DOHH2 (cell line): ENCODE measurements around the gene CALN1.

Source experiments
- H3F3A ChIP-seq: fragments of 200-600 bp; sonication (generic), shearing (Covaris generic); 2 replicates; pipeline ENCODE4 v1.6.0; 2016; ENCODE audit warnings: antibody characterized with exemption, mild to moderate bottlenecking; ENCODE audit not compliant: control insufficient read depth, insufficient read depth
- H3K27ac ChIP-seq: fragments of 200-600 bp; sonication (generic); 2 replicates; pipeline ENCODE4 v1.5.1; 2014; ENCODE audit warnings: low read depth, mild to moderate bottlenecking, low read length, moderate library complexity
- H3K27me3 ChIP-seq: fragments of 200-600 bp; sonication (generic); 2 replicates; pipeline ENCODE4 v1.6.1; 2014; ENCODE audit warnings: mild to moderate bottlenecking, low read length, mixed read lengths; ENCODE audit not compliant: control insufficient read depth
- H3K36me3 ChIP-seq: fragments of 200-600 bp; sonication (generic); 2 replicates; pipeline ENCODE4 v1.6.1; 2014; ENCODE audit warnings: mild to moderate bottlenecking, low read length, moderate library complexity, mixed read lengths; ENCODE audit not compliant: control insufficient read depth
- H3K4me1 ChIP-seq: fragments of 200-600 bp; sonication (generic); 2 replicates; pipeline ENCODE4 v1.6.1; 2014; ENCODE audit warnings: mild to moderate bottlenecking, low read length, mixed read lengths; ENCODE audit not compliant: control insufficient read depth
- H3K4me2 ChIP-seq: fragments of 200-600 bp; sonication (generic); 2 replicates; pipeline ENCODE4 v1.6.0; 2014; ENCODE audit warnings: mild to moderate bottlenecking, low read length, moderate library complexity
- H3K4me3 ChIP-seq: fragments of 200-600 bp; sonication (generic); 2 replicates; pipeline ENCODE4 v1.5.1; 2014; ENCODE audit warnings: mild to moderate bottlenecking, low read length, mixed read lengths
- H3K79me2 ChIP-seq: fragments of 200-600 bp; sonication (generic); 2 replicates; pipeline ENCODE4 v1.6.1; 2014; ENCODE audit warnings: mild to moderate bottlenecking, low read length, mixed read lengths; ENCODE audit not compliant: control insufficient read depth
- H3K9me2 ChIP-seq: fragments of 200-600 bp; sonication (generic); replicated peaks from 2 replicates; pipeline ENCODE4 v1.6.1; 2014; ENCODE audit warnings: mild to moderate bottlenecking, low read length, mixed read lengths; ENCODE audit not compliant: control insufficient read depth
- H3K9me3 ChIP-seq: fragments of 200-600 bp; sonication (generic); 2 replicates; pipeline ENCODE4 v1.6.1; 2014; ENCODE audit warnings: antibody characterized with exemption, low read length, mixed read lengths; ENCODE audit not compliant: control insufficient read depth, insufficient read depth
- H4K20me1 ChIP-seq: fragments of 200-600 bp; sonication (generic); 2 replicates; pipeline ENCODE4 v1.6.0; 2014; ENCODE audit warnings: low read depth, mild to moderate bottlenecking, antibody characterized with exemption, low read length, moderate library complexity; ENCODE audit not compliant: control insufficient read depth, insufficient read depth
- CTCF ChIP-seq: fragments of 200-600 bp; sonication (generic); IDR thresholded peaks from one replicate; pipeline ENCODE4 v1.5.1; 2014; ENCODE audit warnings: antibody characterized with exemption, mild to moderate bottlenecking, low read depth, low read length; ENCODE audit not compliant: poor library complexity, severe bottlenecking
- EZH2phosphoT487 ChIP-seq: fragments of 200-600 bp; sonication (generic); IDR thresholded peaks from 2 replicates; pipeline ENCODE4 v1.6.1; 2017; ENCODE audit warnings: borderline replicate concordance, mild to moderate bottlenecking, antibody characterized with exemption, low read length, moderate library complexity, mixed read lengths

The CALN1 gene

GRCh38 chr7:72411419-72411818 is 719 bp downstream of the CALN1 start:
- TF ChIP-seq CTCF: no peak
- TF ChIP-seq EZH2phosphoT487: no peak
- Histone ChIP-seq H4K20me1 (no peaks in the 10 kb centered on the region), H3K27ac (no peak overlapping the region), H3K27me3 (no peaks in the 10 kb centered on the region), H3K4me1 (no peaks in the 10 kb centered on the region), H3K4me3 (no peak overlapping the region), H3F3A (no peaks in the 10 kb centered on the region), H3K36me3 (no peaks in the 10 kb centered on the region), H3K79me2 (no peaks in the 10 kb centered on the region), H3K9me3 (peaks cover 11% of the 10 kb centered on the region; the same call in 1 of the 2 replicates), H3K9me2 (no peaks in the 10 kb centered on the region), H3K4me2 (no peak overlapping the region)

- H3K27me3 ChIP-seq: no peaks in the 10 kb centered on the region
- no peaks in the 10 kb centered on the region for H3F3A ChIP-seq
- H3K79me2 ChIP-seq: no peaks in the 10 kb centered on the region
- H3K4me3 ChIP-seq: no peak overlapping the region
- no peak overlapping the region for H3K27ac ChIP-seq
- no peaks in the 10 kb centered on the region for H3K9me2 ChIP-seq
- H3K4me2 ChIP-seq: no peak overlapping the region
- no peaks in the 10 kb centered on the region for H3K36me3 ChIP-seq
- no peaks in the 10 kb centered on the region for H3K4me1 ChIP-seq
- TF ChIP-seq EZH2phosphoT487: no peak
- no peak for TF ChIP-seq CTCF
- no peaks in the 10 kb centered on the region for H4K20me1 ChIP-seq
- H3K9me3 ChIP-seq: peaks cover 11% of the 10 kb centered on the region; the same call in 1 of the 2 replicates
Observed at GRCh38 chr7:72409638-72410015, 2.5 kb downstream of the CALN1 start.

GRCh38 chr7:72408966-72409637 is 3.0 kb downstream of the CALN1 start:
- Histone ChIP-seq H4K20me1 (no peaks in the 10 kb centered on the region), H3K4me2 (no peak overlapping the region), H3K36me3 (no peaks in the 10 kb centered on the region), H3K4me3 (no peak overlapping the region), H3F3A (no peaks in the 10 kb centered on the region), H3K4me1 (no peaks in the 10 kb centered on the region), H3K27ac (no peak overlapping the region), H3K9me3 (peaks cover 11% of the 10 kb centered on the region; the same call in 1 of the 2 replicates), H3K9me2 (no peaks in the 10 kb centered on the region), H3K79me2 (no peaks in the 10 kb centered on the region), H3K27me3 (no peaks in the 10 kb centered on the region)
- TF ChIP-seq EZH2phosphoT487 (no peak), CTCF (no peak)
